Fibroblast of lung (primary cell): Measurements from ENCODE around the gene SGSH.
"Not testable (repeated sequence)": the region's sequence is repeated elsewhere in the genome, so short reads cannot be mapped to it uniquely, and the experiment has no call there.

ENCODE experiments used
- EZH2 ChIP-seq: IDR thresholded peaks from 2 replicates; pipeline ENCODE4 v1.5.1; 2012; ENCODE audit warnings: low read length, control low read depth, mild to moderate bottlenecking; ENCODE audit errors: missing control alignments
- TF ChIP-seq, protein P1 (sequence below), 2 donors: IDR thresholded peaks in 1 of 2; conservative IDR thresholded peaks in 1 of 2; 1 replicate in 1 of 2; 2 replicates in 1 of 2; pipeline ENCODE4 v1.5.1; 2011 to 2012; ENCODE audit warnings: low read length in 2 of 2, control low read depth in 1 of 2, inconsistent platforms in 1 of 2, low read depth in 1 of 2, mild to moderate bottlenecking in 1 of 2

DNA sequence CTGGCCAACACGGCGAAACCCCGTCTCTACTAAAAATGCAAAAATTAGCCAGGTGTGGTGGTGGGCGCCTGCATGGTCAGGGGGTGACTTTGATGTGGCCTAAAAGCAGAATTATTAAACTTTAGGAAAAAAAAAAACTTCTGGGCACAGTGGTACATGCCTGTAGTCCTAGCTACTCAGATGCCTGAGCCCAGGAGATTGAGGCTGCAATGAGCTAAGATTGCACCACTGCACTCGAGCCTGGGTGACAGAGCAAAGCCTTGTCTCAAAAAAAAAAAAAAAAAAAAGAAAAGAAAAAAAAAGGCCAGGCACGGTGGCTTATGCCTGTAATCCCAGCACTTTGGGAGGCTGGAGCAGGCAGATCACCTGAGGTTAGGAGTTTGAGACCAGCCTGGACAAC, 20.8 kb downstream of the SGSH start:
- TF ChIP-seq, protein P1, sequence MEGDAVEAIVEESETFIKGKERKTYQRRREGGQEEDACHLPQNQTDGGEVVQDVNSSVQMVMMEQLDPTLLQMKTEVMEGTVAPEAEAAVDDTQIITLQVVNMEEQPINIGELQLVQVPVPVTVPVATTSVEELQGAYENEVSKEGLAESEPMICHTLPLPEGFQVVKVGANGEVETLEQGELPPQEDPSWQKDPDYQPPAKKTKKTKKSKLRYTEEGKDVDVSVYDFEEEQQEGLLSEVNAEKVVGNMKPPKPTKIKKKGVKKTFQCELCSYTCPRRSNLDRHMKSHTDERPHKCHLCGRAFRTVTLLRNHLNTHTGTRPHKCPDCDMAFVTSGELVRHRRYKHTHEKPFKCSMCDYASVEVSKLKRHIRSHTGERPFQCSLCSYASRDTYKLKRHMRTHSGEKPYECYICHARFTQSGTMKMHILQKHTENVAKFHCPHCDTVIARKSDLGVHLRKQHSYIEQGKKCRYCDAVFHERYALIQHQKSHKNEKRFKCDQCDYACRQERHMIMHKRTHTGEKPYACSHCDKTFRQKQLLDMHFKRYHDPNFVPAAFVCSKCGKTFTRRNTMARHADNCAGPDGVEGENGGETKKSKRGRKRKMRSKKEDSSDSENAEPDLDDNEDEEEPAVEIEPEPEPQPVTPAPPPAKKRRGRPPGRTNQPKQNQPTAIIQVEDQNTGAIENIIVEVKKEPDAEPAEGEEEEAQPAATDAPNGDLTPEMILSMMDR (conservative IDR thresholded peaks at IDR 0.05 in 1 of 2, IDR thresholded peaks at IDR 0.05 in 1 of 2; ENCODE audit: low read depth in 1 of 2, low read length in 2 of 2), result not testable (repeated sequence)
- TF ChIP-seq EZH2, result not testable (repeated sequence)
